ENCODE data around the gene NUS1. TPM values are rescaled to one million over a fixed set of nuclear protein-coding genes. Genes with fewer than 3 reads are reported as not detected.
"Not testable (repeated sequence)": the region's sequence is repeated elsewhere in the genome, so short reads cannot be mapped to it uniquely, and the experiment has no call there.

The NUS1 gene
- total and polyA plus RNA-seq, 2 of the 4 experiments (the other 2 are of a cell fraction), result 11.8 to 19.6 TPM

DNA sequence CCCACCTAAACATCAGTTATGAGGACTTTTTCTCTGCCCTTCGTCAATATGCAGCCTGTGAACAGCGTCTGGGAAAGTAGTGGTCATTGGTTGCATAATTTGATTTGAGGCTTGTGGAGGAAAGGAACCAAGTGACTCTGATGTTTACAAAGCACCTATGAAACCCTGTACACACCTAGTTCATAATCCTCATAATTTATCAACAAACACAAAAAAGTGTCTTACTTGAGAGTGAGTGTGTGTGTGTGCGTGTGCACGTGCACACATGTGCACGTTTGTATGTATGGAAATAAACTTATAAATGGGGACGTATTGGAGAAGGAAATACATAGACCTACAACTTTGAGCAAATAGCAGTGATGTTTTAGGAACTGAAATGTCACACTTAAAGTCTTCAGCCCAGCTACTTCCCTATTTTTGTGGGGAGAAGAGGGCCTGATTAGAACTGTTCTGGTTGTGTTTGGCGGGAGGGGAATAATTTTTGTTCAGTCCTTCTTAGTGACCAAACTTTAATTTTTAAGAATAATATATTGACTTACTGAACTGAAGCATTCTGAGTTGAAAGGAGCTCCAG, 31.8 kb downstream of the NUS1 start:
- CTCF ChIA-PET; POLR2A ChIA-PET (ENCODE audit: unreplicated experiment); H3K79me1 ChIP-seq (ENCODE audit: low read depth in 1 of 2, low read length in 2 of 2); DNase-seq; H2AK9ac ChIP-seq (replicated peaks; ENCODE audit: low read depth, low read length, poor library complexity); H3K36me3 ChIP-seq (ENCODE audit: control insufficient read depth, insufficient read depth, low read length); H3K9me3 ChIP-seq (ENCODE audit: control insufficient read depth, insufficient read depth, low read length); BruUV-seq (replicated peaks); H3K27ac ChIP-seq (ENCODE audit: insufficient read depth, low read length); H3K9ac ChIP-seq (ENCODE audit: low read depth, low read length); H3K4me2 ChIP-seq (ENCODE audit: low read depth, low read length); H4K91ac ChIP-seq (ENCODE audit: insufficient read depth, low read depth, low read length); H3K4ac ChIP-seq (ENCODE audit: low read depth, low read length); H2AFZ ChIP-seq (replicated peaks; ENCODE audit: low read length, poor library complexity); H4K20me1 ChIP-seq (ENCODE audit: insufficient read depth, low read length); in situ Hi-C loops (cut with MboI; ENCODE audit: low sequenced_read_pairs); H3K4me1 ChIP-seq (ENCODE audit: control insufficient read depth, insufficient read depth, low read length); intact Hi-C loops (cut with micrococcal nuclease); H2BK15ac ChIP-seq (ENCODE audit: low read depth, low read length); H2BK5ac ChIP-seq (ENCODE audit: low read depth, low read length, poor library complexity, severe bottlenecking); H4K5ac ChIP-seq (ENCODE audit: low read depth, low read length); H3K56ac ChIP-seq (ENCODE audit: extremely low read depth, insufficient read depth, low read length); H2AK5ac ChIP-seq (ENCODE audit: low read depth, low read length); H3K4me3 ChIP-seq (ENCODE audit: insufficient read depth, low read depth, low read length); H2BK120ac ChIP-seq (ENCODE audit: low read depth, low read length); H3K27me3 ChIP-seq (ENCODE audit: control insufficient read depth, insufficient read depth, low read length); ATAC-seq (ENCODE audit: low read depth); dilution Hi-C loops (cut with HindIII; ENCODE audit: low sequenced_read_pairs, unreplicated experiment); H3K14ac ChIP-seq (replicated peaks; ENCODE audit: low read depth, low read length); H3K9me1 ChIP-seq (ENCODE audit: insufficient read depth, low read length); H4K8ac ChIP-seq (ENCODE audit: low read depth in 2 of 2, low read length in 2 of 2); H3K18ac ChIP-seq (ENCODE audit: low read depth, low read length); H2BK20ac ChIP-seq (ENCODE audit: low read depth, low read length); H3K23ac ChIP-seq (ENCODE audit: low read depth, low read length): not testable (repeated sequence)
- no CpG with 5 or more reads among the region's 7 CpGs for WGBS, 2 experiments (ENCODE audit: extremely low coverage in 2 of 2, insufficient read length in 1 of 2)

Data from IMR-90 (cell line).